Fibroblast of villous mesenchyme (primary cell): ENCODE measurements around the gene PKP1. TPM values are rescaled to one million over a fixed set of nuclear protein-coding genes. Genes with fewer than 3 reads are reported as not detected.

ENCODE experiments used
- DNase-seq: peaks from one replicate; pipeline ENCODE4 v3.0.0-alpha.2; 2010; ENCODE audit warnings: low read depth
- H3K4me3 ChIP-seq: 2 replicates; pipeline ENCODE4 v1.5.1; 2011; ENCODE audit warnings: low read depth, mild to moderate bottlenecking, low read length
- total RNA-seq: library from RNA; depleted of rRNA; stranded (reverse); fragments of >200 nt; gene quantifications from 2 replicates; pipeline ENCODE4 v1.2.3, GENCODE V29; 2012
- TF ChIP-seq, protein P1 (sequence below): IDR thresholded peaks from 2 replicates; pipeline ENCODE4 v1.5.1; 2012; ENCODE audit warnings: low read depth, mild to moderate bottlenecking, low read length; ENCODE audit not compliant: insufficient read depth

Gene PKP1
- total RNA-seq, 1 donor = not detected

DNA sequence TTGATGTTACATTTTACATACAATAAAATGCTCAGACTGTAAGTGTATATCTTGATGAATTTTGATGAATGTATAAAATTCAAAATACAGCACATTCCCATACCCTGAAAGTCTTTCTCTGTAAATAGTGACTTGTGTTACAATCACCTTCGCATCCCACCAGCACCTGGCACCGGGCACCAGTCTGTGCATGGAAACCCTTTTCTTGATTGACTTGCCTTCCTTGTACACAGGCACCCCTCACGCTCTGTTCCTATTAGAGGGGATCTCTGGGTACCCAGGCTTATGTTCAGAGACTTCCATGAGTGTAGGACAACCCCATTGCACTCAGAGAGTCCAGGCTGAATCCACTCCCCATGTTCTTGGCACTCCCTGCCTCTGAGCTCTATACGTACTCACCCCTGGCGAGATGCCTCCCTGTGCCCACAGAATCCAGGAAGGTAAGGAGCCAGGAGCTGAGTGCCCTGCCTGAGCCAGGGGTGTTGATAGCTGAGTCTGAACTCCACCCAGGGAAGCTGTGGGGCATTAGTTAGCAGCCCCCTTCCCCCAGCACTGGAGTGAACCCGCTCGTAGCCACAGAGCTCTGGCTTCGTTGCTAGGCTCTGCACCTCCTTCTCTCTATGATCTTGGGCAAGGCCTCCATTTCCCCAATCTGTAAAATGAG is 22.5 kb upstream of the PKP1 start:
- DNase-seq = no peak
- H3K4me3 ChIP-seq = no peak overlapping the region
- TF ChIP-seq, protein P1, sequence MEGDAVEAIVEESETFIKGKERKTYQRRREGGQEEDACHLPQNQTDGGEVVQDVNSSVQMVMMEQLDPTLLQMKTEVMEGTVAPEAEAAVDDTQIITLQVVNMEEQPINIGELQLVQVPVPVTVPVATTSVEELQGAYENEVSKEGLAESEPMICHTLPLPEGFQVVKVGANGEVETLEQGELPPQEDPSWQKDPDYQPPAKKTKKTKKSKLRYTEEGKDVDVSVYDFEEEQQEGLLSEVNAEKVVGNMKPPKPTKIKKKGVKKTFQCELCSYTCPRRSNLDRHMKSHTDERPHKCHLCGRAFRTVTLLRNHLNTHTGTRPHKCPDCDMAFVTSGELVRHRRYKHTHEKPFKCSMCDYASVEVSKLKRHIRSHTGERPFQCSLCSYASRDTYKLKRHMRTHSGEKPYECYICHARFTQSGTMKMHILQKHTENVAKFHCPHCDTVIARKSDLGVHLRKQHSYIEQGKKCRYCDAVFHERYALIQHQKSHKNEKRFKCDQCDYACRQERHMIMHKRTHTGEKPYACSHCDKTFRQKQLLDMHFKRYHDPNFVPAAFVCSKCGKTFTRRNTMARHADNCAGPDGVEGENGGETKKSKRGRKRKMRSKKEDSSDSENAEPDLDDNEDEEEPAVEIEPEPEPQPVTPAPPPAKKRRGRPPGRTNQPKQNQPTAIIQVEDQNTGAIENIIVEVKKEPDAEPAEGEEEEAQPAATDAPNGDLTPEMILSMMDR = no peak

DNA sequence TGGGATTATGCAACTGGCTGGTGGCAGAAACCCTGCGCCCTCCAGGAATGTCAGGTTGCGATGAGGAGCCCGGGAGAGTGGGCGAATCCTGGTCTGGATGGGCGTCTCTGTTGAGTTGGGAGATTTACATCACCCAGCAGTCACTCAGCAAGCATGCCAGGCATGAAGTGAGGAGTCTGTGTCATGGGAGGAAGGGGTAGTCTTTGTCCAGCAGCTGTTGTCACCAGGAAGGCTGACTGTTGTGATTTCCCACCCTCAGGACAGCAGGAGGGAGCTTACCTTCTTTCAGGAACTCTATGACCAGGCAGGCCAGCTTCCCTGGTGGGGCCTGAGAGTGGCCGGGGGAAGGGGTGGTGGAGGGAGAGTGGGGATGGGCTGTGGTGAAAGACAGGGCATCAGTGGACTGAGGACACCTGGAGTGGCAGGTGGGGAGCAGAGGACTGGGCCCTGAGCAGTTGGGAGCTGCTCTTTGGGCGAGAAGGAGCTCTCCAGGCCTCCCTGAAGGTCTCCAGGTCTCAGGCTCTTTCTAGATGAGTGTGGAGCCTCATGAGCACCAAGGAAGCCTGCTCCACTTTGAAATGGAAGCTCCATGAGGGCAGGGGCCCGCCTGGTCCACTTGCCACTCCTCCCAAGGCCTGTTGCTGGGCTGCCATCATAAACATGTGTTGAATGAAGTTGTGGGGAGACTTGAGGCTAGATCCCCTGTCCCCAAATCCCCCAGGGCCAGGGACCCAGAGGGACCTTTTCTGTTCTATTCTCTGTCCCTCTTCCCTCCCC is 21.3 kb upstream of the PKP1 start:
- H3K4me3 ChIP-seq = no peak overlapping the region
- TF ChIP-seq, protein P1 = no peak
- DNase-seq = no peak

DNA sequence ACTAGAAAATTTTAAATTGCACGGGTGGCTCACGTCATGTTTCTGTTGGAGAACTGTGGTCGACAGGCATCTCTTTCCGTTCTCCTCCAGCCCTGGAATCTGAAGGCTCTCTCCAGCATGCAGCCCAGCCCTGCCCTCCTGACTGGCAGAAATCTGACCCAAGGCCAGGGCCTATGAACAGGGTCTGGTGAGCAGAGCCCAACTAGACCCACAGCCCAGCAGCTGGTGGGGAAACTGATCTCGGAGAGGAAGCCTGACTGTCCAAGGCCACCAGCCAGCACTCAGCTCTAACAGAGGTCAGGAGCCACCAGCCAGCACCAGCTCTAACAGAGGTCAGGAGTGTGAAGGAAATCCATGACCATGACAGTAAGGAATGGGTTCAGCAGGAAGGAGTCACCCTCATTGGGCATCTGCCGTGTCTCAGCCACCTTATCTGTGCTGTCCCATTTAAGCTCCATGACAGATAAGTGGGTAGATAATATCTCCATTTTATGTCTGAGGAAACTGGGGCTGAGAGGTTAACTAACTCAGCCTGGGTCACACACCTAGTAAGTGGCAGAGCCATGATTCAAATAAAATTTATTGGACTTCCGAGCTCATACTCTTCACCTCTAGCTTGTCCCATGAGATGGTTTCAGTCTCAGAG is 20.2 kb upstream of the PKP1 start:
- DNase-seq = no peak
- H3K4me3 ChIP-seq = no peak overlapping the region
- TF ChIP-seq, protein P1 = no peak

DNA sequence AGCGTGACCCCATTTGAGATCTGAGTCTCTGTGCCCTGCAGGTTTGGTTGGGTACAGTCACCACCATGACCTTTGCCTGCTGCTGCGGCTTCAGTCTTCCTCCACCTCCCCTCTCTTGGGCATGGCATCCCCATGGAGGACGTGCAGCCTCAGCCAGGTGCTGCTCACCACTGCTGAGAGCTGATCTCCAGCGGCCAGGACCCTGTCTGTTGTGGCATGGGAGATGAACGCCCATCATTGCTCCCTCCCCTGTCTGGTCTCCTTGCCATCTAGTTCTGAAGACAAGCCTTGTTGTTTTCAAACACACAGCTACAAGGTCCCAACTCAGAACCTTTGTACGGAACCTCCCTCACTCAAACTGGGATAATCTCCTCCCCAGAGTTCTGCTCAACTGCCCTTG is 19.2 kb upstream of the PKP1 start:
- H3K4me3 ChIP-seq = no peak overlapping the region
- TF ChIP-seq, protein P1 = no peak
- no peak for DNase-seq

DNA sequence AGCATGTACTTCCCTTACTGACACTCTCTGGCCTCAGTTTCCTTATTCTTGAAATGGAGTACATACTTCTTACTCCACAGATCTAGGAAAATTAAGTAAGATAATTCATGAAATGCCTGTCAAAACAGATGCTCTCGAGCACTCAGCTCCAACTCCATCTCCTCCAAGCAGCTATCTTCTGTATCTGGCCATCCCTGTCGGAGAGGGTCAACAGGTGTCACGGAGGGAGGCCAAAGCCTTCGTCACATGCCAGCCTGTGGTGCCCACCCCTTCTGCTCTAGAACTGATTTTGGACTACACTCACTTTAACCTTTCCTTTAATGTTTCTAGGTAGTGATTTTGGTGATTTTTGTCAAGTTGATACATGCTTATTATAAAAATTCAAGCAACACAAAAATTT is 18.8 kb upstream of the PKP1 start:
- TF ChIP-seq, protein P1 = no peak
- no peak overlapping the region for H3K4me3 ChIP-seq
- DNase-seq = no peak

DNA sequence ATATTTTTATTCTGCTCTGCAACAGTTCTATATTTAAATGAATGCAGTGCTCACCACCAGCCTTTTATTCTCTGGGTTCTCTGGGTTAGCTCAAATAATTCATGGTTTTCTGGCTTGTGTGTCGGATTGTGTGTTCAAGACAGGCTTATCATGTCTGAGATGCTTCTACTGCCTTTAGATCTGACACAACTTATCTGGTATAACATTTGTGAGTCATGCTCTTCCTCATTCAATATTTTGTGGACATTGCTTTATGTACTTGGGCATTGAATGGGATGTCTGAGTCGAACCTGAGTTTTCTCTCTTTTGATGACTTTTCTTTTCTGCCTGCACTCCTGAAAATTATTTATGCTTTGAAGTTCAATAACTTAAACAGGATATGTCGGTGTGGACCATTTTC is 17.6 kb upstream of the PKP1 start:
- H3K4me3 ChIP-seq = no peak overlapping the region
- no peak for DNase-seq
- TF ChIP-seq, protein P1 = no peak
